H1 (cell line): Measurements from ENCODE around the gene SPN. TPM values are rescaled to one million over a fixed set of nuclear protein-coding genes. Genes with fewer than 3 reads are reported as not detected.
A peak's percentile ranks its signal among the peaks of the same experiment; 100 is the strongest.
"Not testable (repeated sequence)": the region's sequence is repeated elsewhere in the genome, so short reads cannot be mapped to it uniquely, and the experiment has no call there.

ENCODE experiments used
- CTCF ChIA-PET: fragments of 300-600 bp; sonication (Branson Sonifier 250); formaldehyde crosslinking; loops from one replicate; lab custom pipeline; 2021; ENCODE audit not compliant: partially characterized antibody; lab: Charles Lee
- POLR2A ChIA-PET: fragments of 300-600 bp; sonication (Branson Sonifier 250); formaldehyde crosslinking; loops from one replicate; lab custom pipeline; 2021; ENCODE audit warnings: inconsistent platforms; ENCODE audit not compliant: partially characterized antibody; lab: Charles Lee
- DNase-seq, 2 experiments: peaks; one replicate each; pipeline versions ENCODE4 v3.0.0 to v3.0.0-alpha.2; 2010 to 2022; ENCODE audit warnings: low spot score in 2 of 2, low read depth in 1 of 2, mixed read lengths in 1 of 2
- FAIRE-seq: peaks from 2 replicates; lab custom pipeline; 2011; peaks lifted over from hg19 to GRCh38; lab: Jason Lieb, UNC
- H2AFZ ChIP-seq: 2 replicates; pipeline ENCODE4 v1.8.1; 2012; ENCODE audit warnings: low read length, inconsistent platforms
- H2AK5ac ChIP-seq: 2 replicates; pipeline ENCODE4 v1.6.1; 2013; ENCODE audit warnings: low read depth, low read length
- H2BK120ac ChIP-seq: replicated peaks from 2 replicates; pipeline ENCODE3; 2013; ENCODE audit warnings: low read depth, low read length, inconsistent platforms
- H2BK12ac ChIP-seq: 2 replicates; pipeline ENCODE4 v1.6.1; 2013; ENCODE audit warnings: low read depth, low read length
- H2BK15ac ChIP-seq: 2 replicates; pipeline ENCODE4 v1.6.1; 2013; ENCODE audit warnings: low read length
- H2BK20ac ChIP-seq: 2 replicates; pipeline ENCODE4 v1.6.1; 2013; ENCODE audit warnings: low read length
- H2BK5ac ChIP-seq: 2 replicates; pipeline ENCODE4 v1.6.1; 2013; ENCODE audit warnings: low read depth, low read length
- H3K14ac ChIP-seq: 2 replicates; pipeline ENCODE4 v1.6.1; 2013; ENCODE audit warnings: inconsistent platforms; ENCODE audit not compliant: insufficient read length
- H3K18ac ChIP-seq: 2 replicates; pipeline ENCODE4 v1.6.1; 2013; ENCODE audit warnings: low read length; ENCODE audit errors: extremely low read depth
- H3K23ac ChIP-seq: 2 replicates; pipeline ENCODE4 v1.6.1; 2013; ENCODE audit warnings: inconsistent platforms; ENCODE audit not compliant: insufficient read length
- H3K23me2 ChIP-seq: 2 replicates; pipeline ENCODE4 v1.6.1; 2013; ENCODE audit warnings: low read depth, low read length
- H3K27ac ChIP-seq: 2 replicates; pipeline ENCODE4 v1.6.1; 2011; ENCODE audit warnings: low read depth, low read length, inconsistent platforms
- H3K27me3 ChIP-seq, 4 experiments: replicated peaks in 1 of 4; 1 replicate in 1 of 4; 2 replicates in 3 of 4; pipeline versions ENCODE4 v1.6.1 to v1.8.1; 2011 to 2013; ENCODE audit warnings: low read length in 3 of 4, mild to moderate bottlenecking in 3 of 4, inconsistent platforms in 2 of 4, mixed read lengths in 2 of 4, moderate library complexity in 1 of 4; ENCODE audit not compliant: control insufficient read depth in 3 of 4, insufficient read depth in 3 of 4; ENCODE audit errors: extremely low read depth in 1 of 4
- H3K36me3 ChIP-seq, 4 experiments: 2 replicates each; pipeline versions ENCODE4 v1.6.1 to v1.8.1; 2011 to 2013; ENCODE audit warnings: mild to moderate bottlenecking in 4 of 4, low read length in 3 of 4, moderate library complexity in 2 of 4, control low read depth in 1 of 4, inconsistent platforms in 1 of 4; ENCODE audit not compliant: insufficient read depth in 4 of 4, control insufficient read depth in 2 of 4
- H3K4ac ChIP-seq: replicated peaks from 2 replicates; pipeline ENCODE3; 2013; ENCODE audit warnings: low read length, low read depth, mixed read lengths, inconsistent platforms; ENCODE audit not compliant: insufficient read length
- H3K4me1 ChIP-seq, 4 experiments: replicated peaks in 1 of 4; 1 replicate in 1 of 4; 2 replicates in 3 of 4; pipeline versions ENCODE4 v1.6.1 to v1.8.1; 2011 to 2013; ENCODE audit warnings: low read length in 3 of 4, inconsistent platforms in 2 of 4, mixed read lengths in 1 of 4; ENCODE audit not compliant: insufficient read depth in 4 of 4, control insufficient read depth in 3 of 4
- H3K4me2 ChIP-seq, 2 experiments: 2 replicates each; pipeline versions ENCODE4 v1.6.1 to v1.8.1; 2011 to 2013; ENCODE audit warnings: low read depth in 2 of 2, low read length in 2 of 2, control low read depth in 1 of 2, inconsistent platforms in 1 of 2, mild to moderate bottlenecking in 1 of 2; ENCODE audit not compliant: insufficient read depth in 1 of 2
- H3K4me3 ChIP-seq, 4 experiments: fragments of 200-600, 300-600 bp in 1 of 4; sonication (generic), shearing (Covaris generic), sonication (Bioruptor Twin) in 1 of 4; 2 replicates each; pipeline versions ENCODE4 v1.5.1 to v1.8.1; 2011 to 2016; ENCODE audit warnings: low read length in 4 of 4, low read depth in 3 of 4, control low read depth in 2 of 4, inconsistent platforms in 2 of 4, mild to moderate bottlenecking in 2 of 4, mixed read lengths in 1 of 4, moderate library complexity in 1 of 4; ENCODE audit not compliant: insufficient read depth in 2 of 4; ENCODE audit errors: extremely low read depth in 1 of 4
- H3K56ac ChIP-seq: replicated peaks from 2 replicates; pipeline ENCODE3; 2013; ENCODE audit warnings: low read depth, mild to moderate bottlenecking, mixed read lengths, low read length, inconsistent platforms; ENCODE audit not compliant: insufficient read length
- H3K79me1 ChIP-seq: 2 replicates; pipeline ENCODE4 v1.6.1; 2013; ENCODE audit warnings: low read depth, low read length, control low read depth
- H3K79me2 ChIP-seq, 2 experiments: 2 replicates each; pipeline versions ENCODE4 v1.6.1 to v1.8.1; 2012 to 2013; ENCODE audit warnings: low read length in 2 of 2, mild to moderate bottlenecking in 2 of 2, inconsistent platforms in 1 of 2; ENCODE audit not compliant: insufficient read depth in 2 of 2, control insufficient read depth in 1 of 2
- H3K9ac ChIP-seq, 4 experiments: replicated peaks in 1 of 4; 1 replicate in 1 of 4; 2 replicates in 3 of 4; pipeline versions ENCODE4 v1.6.1 to v1.8.1; 2011 to 2013; ENCODE audit warnings: low read depth in 3 of 4, low read length in 3 of 4, control low read depth in 2 of 4, mild to moderate bottlenecking in 2 of 4, moderate library complexity in 2 of 4, inconsistent platforms in 1 of 4; ENCODE audit errors: extremely low read depth in 1 of 4
- H3K9me3 ChIP-seq, 2 experiments: 2 replicates each; pipeline versions ENCODE4 v1.6.1 to v1.8.1; 2012 to 2013; ENCODE audit warnings: mild to moderate bottlenecking in 2 of 2, moderate library complexity in 2 of 2, control low read depth in 1 of 2, inconsistent platforms in 1 of 2, low read depth in 1 of 2, low read length in 1 of 2, mixed read lengths in 1 of 2; ENCODE audit not compliant: insufficient read depth in 2 of 2
- H4K20me1 ChIP-seq, 2 experiments: replicated peaks in 1 of 2; 2 replicates each; pipeline versions ENCODE3 to v1.8.1; 2011 to 2013; ENCODE audit warnings: inconsistent platforms in 2 of 2, low read length in 2 of 2, mild to moderate bottlenecking in 1 of 2; ENCODE audit not compliant: insufficient read depth in 2 of 2, control insufficient read depth in 1 of 2
- H4K5ac ChIP-seq: 2 replicates; pipeline ENCODE4 v1.6.1; 2013; ENCODE audit warnings: low read length, low read depth, mixed read lengths, inconsistent platforms; ENCODE audit not compliant: insufficient read length
- H4K8ac ChIP-seq: 2 replicates; pipeline ENCODE4 v1.8.0; 2013; ENCODE audit warnings: mild to moderate bottlenecking, moderate library complexity, low read length, inconsistent platforms; ENCODE audit not compliant: insufficient read depth; ENCODE audit errors: extremely low read depth
- H4K91ac ChIP-seq: replicated peaks from 2 replicates; pipeline ENCODE3; 2013; ENCODE audit warnings: low read length, mixed read lengths, inconsistent platforms; ENCODE audit not compliant: insufficient read length
- WGBS, 2 experiments: shearing (Covaris generic) in 1 of 2; methylation state at CpG; one replicate each; pipeline versions ENCODE4 v1.1.6 to v1.1.7; 2013 to 2015; ENCODE audit warnings: low lambda C conversion rate in 2 of 2, mixed read lengths in 2 of 2, inconsistent platforms in 1 of 2, low coverage in 1 of 2, missing lambda C conversion rate in 1 of 2; ENCODE audit not compliant: insufficient replicate concordance in 2 of 2, insufficient coverage in 1 of 2, insufficient read length in 1 of 2; ENCODE audit errors: extremely low coverage in 1 of 2, missing lambda C conversion rate in 1 of 2; 5-methylcytosine and 5-hydroxymethylcytosine counted together
- polyA plus RNA-seq, 7 experiments: library from polyadenylated mRNA; depleted of rRNA in 3 of 7; stranded (reverse) in 5 of 7; unstranded in 2 of 7; fragments of >200 nt in 5 of 7; fragments of 200-250 nt in 2 of 7; gene quantifications; 1 replicate in 5 of 7; 2 replicates in 1 of 7; 4 replicates in 1 of 7; pipeline versions ENCODE4 v1.2.1 to v1.2.3, GENCODE V29; 2011 to 2013; ENCODE audit warnings: missing spikeins in 2 of 7, mixed read lengths in 2 of 7
- total RNA-seq: library from RNA; stranded (reverse); fragmentation: NEBNext Ultra II Directional; extraction: Animal tissue kit (Norgen Biotek cat#: 25700); gene quantifications from 2 replicates; pipeline ENCODE4 v1.2.1, GENCODE V29; 2021

Gene SPN
- total and polyA plus RNA-seq, 2 of the 8 experiments (the other 6 are each of a cell fraction or from before 2014, with no cell fraction given) = 1.5 to 1.8 TPM

- not testable (repeated sequence) for H4K8ac ChIP-seq, H4K5ac ChIP-seq, DNase-seq, H2BK12ac ChIP-seq, H3K18ac ChIP-seq, H3K9me3 ChIP-seq, H3K4ac ChIP-seq, H2BK15ac ChIP-seq, FAIRE-seq, H3K27me3 ChIP-seq, H3K79me2 ChIP-seq, H4K91ac ChIP-seq, H2BK120ac ChIP-seq, H3K23me2 ChIP-seq, H3K9ac ChIP-seq, H3K27ac ChIP-seq, H3K56ac ChIP-seq, H4K20me1 ChIP-seq, H3K14ac ChIP-seq, H3K23ac ChIP-seq, H3K36me3 ChIP-seq, H3K79me1 ChIP-seq
- CTCF ChIA-PET = interaction anchor here (0.8 to 1.7 kb wide), 6 partner anchors 9 to 146 kb away, joined by 3 to 6 read pairs (median 4); no protein-coding TSS in a partner anchor
- peak overlapping the region; percentile 66 to 75 for H3K4me2 ChIP-seq
- H3K4me1 ChIP-seq = peaks cover 0 to 24% (median 18%) of the 10 kb centered on the region in 4 experiments; a peak in 6 of 7 replicates
- H2BK5ac ChIP-seq = 0 out of 2 replicates have a peak overlapping the region, but pooled peaks have one; percentile 81
- peak overlapping the region in 2 of 4 experiments; percentile 22 to 52; a peak in 3 of 8 replicates for H3K4me3 ChIP-seq
- 0 out of 2 replicates have a peak overlapping the region, but pooled peaks have one; percentile 51 for H2BK20ac ChIP-seq
- 85% methylated on average over 6 of the region's 6 CpGs; no CpG with 5 or more reads in 1 of the 2 experiments for WGBS, 2 experiments
- peak overlapping the region; percentile 2 for H2AK5ac ChIP-seq
- H2AFZ ChIP-seq = peak overlapping the region; percentile 14; the same call in 1 of the 2 replicates
- POLR2A ChIA-PET = interaction anchor here (1.0 to 3.7 kb wide), 13 partner anchors 10 to 54 kb away, joined by 3 to 59 read pairs (median 4); partner anchors contain the start of gene QPRT
Observed at GRCh38 chr16:29667322-29667610, 4.2 kb downstream of the SPN start.
